ENCODE data around the gene SOCS3.

DNA sequence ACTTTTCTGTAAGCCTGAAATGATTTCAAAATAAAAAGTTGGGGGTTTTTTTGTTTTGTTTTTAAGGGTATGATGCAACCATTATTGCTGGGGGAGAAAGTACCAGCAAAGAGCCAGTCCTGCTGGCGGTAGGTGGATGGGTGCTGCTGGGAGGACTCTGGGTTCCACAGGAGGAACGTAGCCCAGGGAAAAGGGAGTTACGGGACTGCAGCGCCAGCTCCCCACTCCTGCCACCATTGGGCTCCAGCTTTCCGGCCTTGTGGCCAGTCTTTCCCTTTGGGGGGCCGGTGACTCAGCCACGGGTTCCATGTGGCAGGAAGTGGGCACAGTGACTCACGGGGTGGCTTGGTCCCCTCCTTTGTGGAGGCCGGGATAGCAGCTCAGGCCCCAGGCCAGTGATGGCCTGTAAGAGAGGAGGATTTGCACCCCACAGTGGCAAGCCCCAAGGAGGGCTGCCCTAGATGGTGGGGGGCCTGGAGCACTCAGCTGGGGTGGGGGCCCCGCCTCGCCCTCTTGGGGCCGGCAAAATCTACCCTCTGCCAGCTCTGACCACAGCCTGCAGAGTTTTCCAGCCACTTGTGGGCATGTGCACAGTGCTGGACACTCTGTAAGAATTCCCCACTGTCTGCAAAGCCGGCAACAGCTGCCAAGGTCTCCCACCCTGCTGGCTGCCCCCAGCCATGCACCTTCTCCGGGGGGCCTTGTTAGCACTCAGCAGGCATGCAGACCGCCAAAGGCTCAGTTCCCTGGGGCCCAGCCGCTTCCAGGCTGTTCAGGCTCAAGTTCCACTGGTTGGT, 30.4 kb downstream of the SOCS3 start:
- TF ChIP-seq, protein P1, sequence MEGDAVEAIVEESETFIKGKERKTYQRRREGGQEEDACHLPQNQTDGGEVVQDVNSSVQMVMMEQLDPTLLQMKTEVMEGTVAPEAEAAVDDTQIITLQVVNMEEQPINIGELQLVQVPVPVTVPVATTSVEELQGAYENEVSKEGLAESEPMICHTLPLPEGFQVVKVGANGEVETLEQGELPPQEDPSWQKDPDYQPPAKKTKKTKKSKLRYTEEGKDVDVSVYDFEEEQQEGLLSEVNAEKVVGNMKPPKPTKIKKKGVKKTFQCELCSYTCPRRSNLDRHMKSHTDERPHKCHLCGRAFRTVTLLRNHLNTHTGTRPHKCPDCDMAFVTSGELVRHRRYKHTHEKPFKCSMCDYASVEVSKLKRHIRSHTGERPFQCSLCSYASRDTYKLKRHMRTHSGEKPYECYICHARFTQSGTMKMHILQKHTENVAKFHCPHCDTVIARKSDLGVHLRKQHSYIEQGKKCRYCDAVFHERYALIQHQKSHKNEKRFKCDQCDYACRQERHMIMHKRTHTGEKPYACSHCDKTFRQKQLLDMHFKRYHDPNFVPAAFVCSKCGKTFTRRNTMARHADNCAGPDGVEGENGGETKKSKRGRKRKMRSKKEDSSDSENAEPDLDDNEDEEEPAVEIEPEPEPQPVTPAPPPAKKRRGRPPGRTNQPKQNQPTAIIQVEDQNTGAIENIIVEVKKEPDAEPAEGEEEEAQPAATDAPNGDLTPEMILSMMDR (IDR thresholded peaks at IDR 0.05) = no peak
- TF ChIP-seq POLR2A (IDR thresholded peaks at IDR 0.05) = no peak

Data from lower leg skin (tissue), 3 donors.